ENCODE data around the gene FAM174C.
"Not testable (repeated sequence)": the region's sequence is repeated elsewhere in the genome, so short reads cannot be mapped to it uniquely, and the experiment has no call there.

Gene FAM174C

DNA sequence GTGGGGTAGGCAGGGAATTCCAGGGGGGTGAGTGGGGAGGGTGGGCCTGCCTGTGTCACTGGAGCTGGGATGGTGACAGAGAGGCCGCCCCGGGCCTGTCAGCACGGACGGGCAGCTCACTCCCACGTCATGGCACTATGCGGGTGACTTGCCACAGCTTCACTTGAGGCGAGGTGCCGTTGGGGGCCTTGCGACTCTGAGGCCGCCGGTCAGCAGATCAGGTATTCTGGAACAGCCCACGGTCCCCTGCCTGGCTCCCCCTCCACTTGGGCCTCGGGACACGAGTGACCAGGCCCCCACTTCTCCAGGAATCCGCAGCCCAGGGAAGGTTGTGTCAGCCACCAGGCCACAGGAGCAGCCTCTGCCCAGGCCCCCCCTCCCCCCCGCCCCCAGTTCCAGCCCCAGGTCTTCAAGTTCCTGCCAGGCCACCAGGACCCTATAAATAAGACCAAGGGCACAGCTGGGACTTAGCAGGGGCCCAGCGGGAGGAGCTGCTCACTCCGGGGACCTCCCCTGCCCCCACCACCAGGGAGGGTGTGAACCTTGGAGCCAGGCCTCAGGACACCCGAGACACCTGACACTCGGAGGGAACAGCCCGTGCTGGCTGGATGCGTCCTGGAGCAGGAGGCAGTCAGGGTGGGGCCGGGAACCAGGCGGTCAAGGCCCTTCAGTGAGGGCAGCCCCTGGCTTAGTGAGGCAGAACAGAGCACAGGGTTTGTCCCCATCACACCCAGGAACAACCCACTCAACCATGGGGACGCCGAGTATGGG lies 29.7 kb upstream of the FAM174C start:
- no peak overlapping the region for H3K4me3 ChIP-seq (ENCODE audit: low read length)
- TF ChIP-seq CTCF (conservative IDR thresholded peaks at IDR 0.05; ENCODE audit: low read length) = no peak
- no peak for DNase-seq (ENCODE audit: low read depth)

DNA sequence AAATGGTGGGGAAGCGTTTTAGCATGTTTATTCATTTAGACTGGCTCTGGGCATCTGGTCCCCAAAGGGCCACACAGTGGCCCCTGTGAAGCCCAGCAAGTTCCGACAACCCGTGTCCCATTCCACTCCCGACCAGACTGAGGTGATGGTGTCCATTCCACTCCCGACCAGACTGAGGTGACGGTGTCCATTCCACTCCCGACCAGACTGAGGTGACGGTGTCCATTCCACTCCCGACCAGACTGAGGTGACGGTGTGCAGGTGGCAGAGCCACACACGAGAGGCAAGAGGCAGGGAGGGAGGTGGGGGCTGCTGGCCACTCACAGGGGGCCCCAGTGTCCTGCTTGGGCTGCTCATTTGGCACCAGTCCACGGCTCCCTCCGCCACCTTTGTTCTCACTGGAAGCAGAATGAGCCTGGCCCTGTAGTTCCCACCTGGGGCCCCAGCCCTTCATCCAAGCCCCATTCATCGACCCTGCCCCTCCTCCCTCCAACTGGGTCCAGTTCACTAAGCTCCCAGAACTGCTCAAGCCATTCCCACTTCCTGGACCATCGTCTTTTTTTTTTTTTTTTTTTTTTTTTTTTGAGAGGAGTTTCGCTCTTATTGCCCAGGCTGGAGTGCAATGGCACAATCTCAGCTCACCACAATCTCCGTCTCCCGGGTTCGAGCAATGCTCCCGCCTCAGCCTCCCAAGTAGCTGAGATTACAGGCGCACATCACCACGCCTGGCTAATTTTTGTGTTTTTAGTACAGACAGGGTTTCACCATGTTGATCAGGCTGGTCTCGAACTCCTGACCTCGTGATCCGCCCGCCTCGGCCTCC lies 28.9 kb upstream of the FAM174C start:
- H3K4me3 ChIP-seq (ENCODE audit: low read length); DNase-seq (ENCODE audit: low read depth): not testable (repeated sequence)

DNA sequence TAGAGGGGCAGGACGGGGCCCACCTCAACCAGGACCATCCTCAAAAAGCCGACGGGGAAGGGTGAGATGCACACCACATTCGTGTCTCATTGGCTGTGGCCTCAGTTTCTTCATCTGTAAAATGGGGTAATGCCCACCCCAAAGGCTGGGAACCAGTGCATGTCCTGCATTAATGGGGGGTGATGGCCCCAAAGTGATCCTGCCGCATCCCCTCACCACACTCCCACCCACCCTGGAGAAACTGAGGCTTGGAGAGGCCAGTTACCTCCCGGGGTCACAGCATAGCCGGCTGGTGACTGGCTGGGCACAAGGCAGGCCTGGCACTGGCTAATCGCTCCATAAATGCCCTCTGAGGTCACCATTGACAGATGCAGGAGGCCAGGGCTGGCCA lies 27.6 kb upstream of the FAM174C start:
- no peak for TF ChIP-seq CTCF (conservative IDR thresholded peaks at IDR 0.05; ENCODE audit: low read length)
- DNase-seq (ENCODE audit: low read depth) = no peak
- H3K4me3 ChIP-seq (ENCODE audit: low read length) = peak overlapping the region; percentile 59

- H3K4me3 ChIP-seq (ENCODE audit: low read length) = peak within 1 kb of the TSS; percentile 74
- peak; percentile 91 for DNase-seq (ENCODE audit: low read depth)
- peak; percentile 37 for TF ChIP-seq CTCF (conservative IDR thresholded peaks at IDR 0.05; ENCODE audit: low read length)
Observed at GRCh38 chr19:1248139-1248785, 27.1 kb upstream of the FAM174C start, which contains the start of gene MIDN. TSS of gene MIDN (plus strand) at chr19:1248583. CDS start at chr19:1250297, 1,714 bp downstream.

DNA sequence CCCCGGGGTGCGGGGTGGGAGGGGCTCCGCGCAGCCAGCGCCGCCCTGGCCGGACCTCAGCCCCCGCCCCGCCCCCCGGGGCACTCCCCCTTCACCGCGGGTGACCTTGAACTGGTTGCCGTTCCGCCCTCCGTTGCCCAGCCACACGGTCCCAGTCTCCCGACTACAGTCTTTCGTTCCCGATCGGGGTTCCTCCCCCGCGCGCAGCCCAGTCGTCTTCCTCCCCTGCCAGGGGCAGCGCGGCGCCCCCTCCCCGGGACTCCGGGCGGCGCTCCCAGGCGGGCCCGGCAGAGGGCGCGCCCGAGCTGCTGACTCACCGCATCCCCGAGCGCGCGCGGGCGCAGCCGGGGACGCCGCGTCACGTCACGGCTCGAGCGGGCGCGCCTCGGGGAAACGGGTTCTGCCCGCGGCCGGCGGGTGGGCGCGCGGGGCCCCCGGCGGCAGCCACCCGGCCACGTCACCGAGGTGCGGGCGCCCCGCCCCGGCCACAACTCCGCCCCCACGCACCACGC lies 26.5 kb upstream of the FAM174C start:
- peak; percentile 27; the same call in 1 of the 2 replicates for TF ChIP-seq CTCF (conservative IDR thresholded peaks at IDR 0.05; ENCODE audit: low read length)
- DNase-seq (ENCODE audit: low read depth) = peak; percentile 72

DNA sequence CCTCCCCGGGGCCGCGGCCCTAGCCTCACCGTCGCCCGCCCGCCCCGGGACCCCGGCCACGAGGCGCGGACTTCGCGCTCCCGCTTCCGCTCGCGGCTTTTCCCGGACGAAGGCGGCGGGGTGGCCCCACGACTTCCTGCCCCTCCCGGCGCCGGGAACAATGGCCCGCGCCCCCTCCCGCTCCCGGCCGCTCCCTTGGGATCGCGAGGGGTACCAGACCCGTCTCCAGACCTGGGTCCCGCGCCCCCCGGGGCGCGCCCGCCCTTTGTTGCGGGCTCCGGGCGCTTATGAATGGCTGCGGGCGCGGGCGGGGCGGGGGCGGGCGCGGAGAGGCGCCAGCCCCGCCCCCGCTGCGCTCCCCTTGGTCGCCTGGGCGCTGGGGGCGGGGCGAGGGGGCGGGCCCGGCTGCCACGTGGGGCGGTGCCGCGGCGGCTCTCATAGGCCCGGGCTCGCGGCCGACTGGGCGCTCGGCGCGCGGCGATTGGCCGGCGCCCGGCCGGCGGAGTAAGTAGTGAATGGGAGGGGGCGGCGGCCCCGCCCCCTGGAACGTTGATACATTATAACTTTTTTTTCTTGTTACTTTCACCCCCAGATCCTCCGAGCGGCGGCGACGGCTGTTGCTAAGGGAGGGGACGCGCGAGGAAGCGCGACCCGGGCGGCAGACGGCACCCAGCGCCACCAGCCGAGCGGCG lies 25.9 kb upstream of the FAM174C start:
- no peak for TF ChIP-seq CTCF (conservative IDR thresholded peaks at IDR 0.05; ENCODE audit: low read length)
- H3K4me3 ChIP-seq (ENCODE audit: low read length) = peak overlapping the region; percentile 88
- DNase-seq (ENCODE audit: low read depth) = peak; percentile 96

More for the DNA sequence above, 26.5 kb upstream of the FAM174C start:
- H3K4me3 ChIP-seq (ENCODE audit: low read length) = peak overlapping the region; percentile 74

Measured in AG10803 (cell line).